ENCODE measurements around the gene PLEKHA4.

- TF ChIP-seq ZNF281 (CRISPR knock-in tag; IDR thresholded peaks at IDR 0.05) (no peak), SMAD3 (CRISPR knock-in tag; IDR thresholded peaks at IDR 0.05; ENCODE audit: borderline replicate concordance) (no peak)
Measured at GRCh38 chr19:48822514-48822913, 45.9 kb downstream of the PLEKHA4 start.

Measured in WTC11 (cell line).